Thyroid gland (tissue), 4 donors: ENCODE data around the gene RIT2.

Experiments used
- POLR2A ChIP-seq, 2 donors: fragments of 450-650 bp; IDR thresholded peaks; one replicate each; pipeline ENCODE4 v1.6.1; 2017; ENCODE audit warnings: antibody characterized with exemption in 2 of 2, mild to moderate bottlenecking in 2 of 2, moderate library complexity in 1 of 2
- TF ChIP-seq, protein P1 (sequence below), 6 experiments: fragments of 200-600 bp in 3 of 6; fragments of 450-650 bp in 3 of 6; sonication (generic) in 3 of 6; IDR thresholded peaks; one replicate each; pipeline ENCODE4 v1.5.1; 2016 to 2019; ENCODE audit warnings: antibody characterized with exemption in 6 of 6, mild to moderate bottlenecking in 2 of 6, inconsistent platforms in 1 of 6, moderate library complexity in 1 of 6

GRCh38 chr18:43159926-43160325 lies 44.4 kb upstream of the RIT2 start:
- TF ChIP-seq, protein P1, sequence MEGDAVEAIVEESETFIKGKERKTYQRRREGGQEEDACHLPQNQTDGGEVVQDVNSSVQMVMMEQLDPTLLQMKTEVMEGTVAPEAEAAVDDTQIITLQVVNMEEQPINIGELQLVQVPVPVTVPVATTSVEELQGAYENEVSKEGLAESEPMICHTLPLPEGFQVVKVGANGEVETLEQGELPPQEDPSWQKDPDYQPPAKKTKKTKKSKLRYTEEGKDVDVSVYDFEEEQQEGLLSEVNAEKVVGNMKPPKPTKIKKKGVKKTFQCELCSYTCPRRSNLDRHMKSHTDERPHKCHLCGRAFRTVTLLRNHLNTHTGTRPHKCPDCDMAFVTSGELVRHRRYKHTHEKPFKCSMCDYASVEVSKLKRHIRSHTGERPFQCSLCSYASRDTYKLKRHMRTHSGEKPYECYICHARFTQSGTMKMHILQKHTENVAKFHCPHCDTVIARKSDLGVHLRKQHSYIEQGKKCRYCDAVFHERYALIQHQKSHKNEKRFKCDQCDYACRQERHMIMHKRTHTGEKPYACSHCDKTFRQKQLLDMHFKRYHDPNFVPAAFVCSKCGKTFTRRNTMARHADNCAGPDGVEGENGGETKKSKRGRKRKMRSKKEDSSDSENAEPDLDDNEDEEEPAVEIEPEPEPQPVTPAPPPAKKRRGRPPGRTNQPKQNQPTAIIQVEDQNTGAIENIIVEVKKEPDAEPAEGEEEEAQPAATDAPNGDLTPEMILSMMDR (IDR thresholded peaks at IDR 0.05) = no peak
- no peak for TF ChIP-seq POLR2A (IDR thresholded peaks at IDR 0.05)
